Gastroesophageal sphincter (tissue), 4 donors: Measurements from ENCODE around the gene SPRR2E. TPM values are rescaled to one million over a fixed set of nuclear protein-coding genes. Genes with fewer than 3 reads are reported as not detected.

ENCODE experiments used
- ATAC-seq: fragments of 150-250 bp; one replicate; pipeline ENCODE4 v1.9.1; 2016; ENCODE audit warnings: mild to moderate bottlenecking, moderate library complexity
- H3K27ac ChIP-seq, 4 donors: fragments of 200-600 bp; sonication (generic) in 3 of 4; 1 replicate in 3 of 4; 2 replicates in 1 of 4; pipeline ENCODE4 v1.5.1; 2016 to 2019
- H3K27me3 ChIP-seq: fragments of 200-600 bp; sonication (generic); one replicate; pipeline ENCODE4 v1.5.1; 2019
- H3K36me3 ChIP-seq, 2 donors: fragments of 200-600 bp; sonication (generic); one replicate each; pipeline ENCODE4 v1.5.1; 2019; ENCODE audit warnings: control low read depth in 1 of 2
- H3K4me1 ChIP-seq, 3 donors: fragments of 200-600 bp; sonication (generic); 1 replicate in 2 of 3; 2 replicates in 1 of 3; pipeline ENCODE4 v1.5.1; 2016 to 2019; ENCODE audit warnings: control low read depth in 2 of 3
- H3K4me3 ChIP-seq, 2 donors: fragments of 200-600 bp; sonication (generic); one replicate each; pipeline ENCODE4 v1.5.1; 2019; ENCODE audit warnings: mild to moderate bottlenecking in 1 of 2, moderate library complexity in 1 of 2
- H3K9me3 ChIP-seq, 3 donors: fragments of 200-600 bp; sonication (generic); one replicate each; pipeline ENCODE4 v1.5.1; 2017 to 2019; ENCODE audit warnings: control low read depth in 2 of 3
- CTCF ChIP-seq, 4 experiments: fragments of 200-600 bp in 2 of 4; fragments of 450-650 bp in 2 of 4; sonication (generic) in 1 of 4; IDR thresholded peaks; one replicate each; pipeline ENCODE4 v1.5.1; 2017 to 2019; ENCODE audit warnings: antibody characterized with exemption in 4 of 4, mild to moderate bottlenecking in 2 of 4, moderate library complexity in 2 of 4
- EP300 ChIP-seq: sonication (generic); formaldehyde crosslinking; IDR thresholded peaks from one replicate; pipeline ENCODE4 v1.6.1; 2017; ENCODE audit warnings: antibody characterized with exemption, mild to moderate bottlenecking
- POLR2A ChIP-seq, 2 donors: fragments of 450-650 bp; IDR thresholded peaks; one replicate each; pipeline ENCODE4 v1.6.1; 2017; ENCODE audit warnings: antibody characterized with exemption in 2 of 2, mild to moderate bottlenecking in 2 of 2, moderate library complexity in 1 of 2
- POLR2AphosphoS5 ChIP-seq: sonication (generic); formaldehyde crosslinking; IDR thresholded peaks from one replicate; pipeline ENCODE4 v1.6.1; 2017; ENCODE audit warnings: antibody characterized with exemption
- WGBS, 2 donors: methylation state at CpG; one replicate each; pipeline ENCODE4 v1.1.5; 2018; ENCODE audit warnings: low coverage in 1 of 2; 5-methylcytosine and 5-hydroxymethylcytosine counted together
- total RNA-seq, 4 donors: library from RNA; depleted of rRNA; stranded (reverse); fragments of >200 nt; gene quantifications; one replicate each; pipeline ENCODE4 v1.1.0, GENCODE V29; 2016

The SPRR2E gene
- total RNA-seq, 4 donors from 2014 or later = 2.1 to 20.8 (median 13.5) TPM; not detected in 1

GRCh38 chr1:153087652-153088051 lies 6.7 kb downstream of the SPRR2E start:
- no peak overlapping the region for H3K27ac ChIP-seq
- TF ChIP-seq EP300 = no peak
- TF ChIP-seq POLR2A (IDR thresholded peaks at IDR 0.05) = no peak
- no peak for TF ChIP-seq CTCF (IDR thresholded peaks at IDR 0.05)
- no peak for TF ChIP-seq POLR2AphosphoS5
- H3K9me3 ChIP-seq = no peaks in the 10 kb centered on the region
- no peak overlapping the region for H3K4me3 ChIP-seq
- whole genome bisulfite sequencing, 2 donors = 67% methylated on average over 1 of the region's 1 CpG
- no peaks in the 10 kb centered on the region for H3K27me3 ChIP-seq
- no peaks in the 10 kb centered on the region for H3K4me1 ChIP-seq
- H3K36me3 ChIP-seq = no peaks in the 10 kb centered on the region
- ATAC-seq = no peak

GRCh38 chr1:153081736-153082135 lies 12.6 kb downstream of the SPRR2E start:
- H3K27me3 ChIP-seq = no peaks in the 10 kb centered on the region
- H3K4me3 ChIP-seq = no peak overlapping the region
- no peak for ATAC-seq
- no peaks in the 10 kb centered on the region for H3K36me3 ChIP-seq
- H3K4me1 ChIP-seq = no peaks in the 10 kb centered on the region
- 80 to 100% methylated on average over 1 to 3 of the region's 3 CpGs for WGBS, 2 donors
- TF ChIP-seq EP300 (no peak), CTCF (IDR thresholded peaks at IDR 0.05) (no peak), POLR2A (IDR thresholded peaks at IDR 0.05) (no peak), POLR2AphosphoS5 (no peak)
- peaks cover 0 to 8% (median 0%) of the 10 kb centered on the region in 3 donors for H3K9me3 ChIP-seq
- H3K27ac ChIP-seq = no peak overlapping the region

GRCh38 chr1:153072806-153073726 lies 21.3 kb downstream of the SPRR2E start:
- 63 to 73% methylated on average over 3 of the region's 5 CpGs for WGBS, 2 donors

GRCh38 chr1:153071511-153071910 lies 22.8 kb downstream of the SPRR2E start, which contains the start of gene SPRR2B:
TSS of gene SPRR2B (minus strand) at chr1:153071611. CDS start at chr1:153070839, 772 bp downstream.
- Histone ChIP-seq H3K27ac (no peak within 1 kb of the TSS), H3K4me1 (no peaks in the 10 kb centered on the region), H3K27me3 (no peaks in the 10 kb centered on the region), H3K9me3 (no peaks in the 10 kb centered on the region), H3K36me3 (no peaks in the 10 kb centered on the region), H3K4me3 (no peak within 1 kb of the TSS)
- 93% methylated on average over 2 of the region's 2 CpGs; no CpG with 5 or more reads in 1 of the 2 donors for WGBS, 2 donors
- ATAC-seq = no peak
- TF ChIP-seq EP300 (no peak), POLR2AphosphoS5 (no peak), CTCF (IDR thresholded peaks at IDR 0.05) (no peak), POLR2A (IDR thresholded peaks at IDR 0.05) (no peak)

More at GRCh38 chr1:153072806-153073726, 21.3 kb downstream of the SPRR2E start:
- Histone ChIP-seq H3K9me3 (no peaks in the 10 kb centered on the region), H3K27ac (no peak overlapping the region), H3K4me1 (no peaks in the 10 kb centered on the region), H3K36me3 (no peaks in the 10 kb centered on the region), H3K27me3 (no peaks in the 10 kb centered on the region), H3K4me3 (no peak overlapping the region)
- TF ChIP-seq POLR2A (IDR thresholded peaks at IDR 0.05) = no peak
- ATAC-seq = no peak

- H3K4me3 ChIP-seq = no peak overlapping the region
- WGBS, 2 donors = 49 to 100% methylated on average over 1 to 2 of the region's 2 CpGs
- no peaks in the 10 kb centered on the region for H3K9me3 ChIP-seq
- TF ChIP-seq POLR2A (IDR thresholded peaks at IDR 0.05) (no peak), CTCF (IDR thresholded peaks at IDR 0.05) (no peak), EP300 (no peak), POLR2AphosphoS5 (no peak)
- H3K27ac ChIP-seq = no peak overlapping the region
- H3K36me3 ChIP-seq = no peaks in the 10 kb centered on the region
- H3K4me1 ChIP-seq = no peaks in the 10 kb centered on the region
- no peaks in the 10 kb centered on the region for H3K27me3 ChIP-seq
- no peak for ATAC-seq
Observed at GRCh38 chr1:153070243-153070642, 24.1 kb downstream of the SPRR2E start.
